Muscle of back (tissue), 11 donors: ENCODE data around the gene IAH1. TPM values are rescaled to one million over a fixed set of nuclear protein-coding genes. Genes with fewer than 3 reads are reported as not detected.
"Not testable (repeated sequence)": the region's sequence is repeated elsewhere in the genome, so short reads cannot be mapped to it uniquely, and the experiment has no call there.

Experiments
- DNase-seq, 3 donors: peaks; one replicate each; pipeline versions ENCODE4 v3.0.0 to v3.0.0-alpha.2; 2013
- polyA plus RNA-seq, 10 donors: library from polyadenylated mRNA; unstranded; fragments of 120-200 nt; gene quantifications; one replicate each; pipeline ENCODE4 v1.2.1, GENCODE V29; 2013; ENCODE audit not compliant: insufficient read length in 10 of 10

IAH1 gene
- polyA plus RNA-seq, 10 donors, result 44.7 to 60.9 (median 50.1) TPM

GRCh38 chr2:9471206-9471605 is 3.1 kb upstream of the IAH1 start:
- no peak for DNase-seq

GRCh38 chr2:9472511-9472910 is 1.8 kb upstream of the IAH1 start:
- no peak for DNase-seq

- peak in 1 of 3 donors; percentile 16 for DNase-seq
Measured at GRCh38 chr2:9473308-9473984, 905 bp upstream of the IAH1 start.

- DNase-seq, result peak in 2 of 3 donors; percentile 33 to 72
Measured at GRCh38 chr2:9473985-9474360, 378 bp upstream of the IAH1 start.

- no peak for DNase-seq
Measured at GRCh38 chr2:9477914-9478313, 3.6 kb downstream of the IAH1 start.

GRCh38 chr2:9478526-9478925 is 4.2 kb downstream of the IAH1 start:
- DNase-seq, result no peak

- no peak for DNase-seq
Measured at GRCh38 chr2:9480157-9480556, 5.8 kb downstream of the IAH1 start.

- no peak for DNase-seq
Measured at GRCh38 chr2:9483107-9483506, 8.8 kb downstream of the IAH1 start.

GRCh38 chr2:9484533-9484932 is 10.2 kb downstream of the IAH1 start:
- DNase-seq, result no peak

GRCh38 chr2:9488583-9489547 is 14.5 kb downstream of the IAH1 start:
- DNase-seq, result no peak

- DNase-seq, result no peak
Measured at GRCh38 chr2:9490789-9491188, 16.4 kb downstream of the IAH1 start.

- DNase-seq, result no peak
Measured at GRCh38 chr2:9492927-9493326, 18.6 kb downstream of the IAH1 start.

GRCh38 chr2:9493478-9493877 is 19.1 kb downstream of the IAH1 start:
- no peak for DNase-seq

- DNase-seq, result no peak
Measured at GRCh38 chr2:9494081-9494480, 19.7 kb downstream of the IAH1 start.

GRCh38 chr2:9497017-9497416 is 22.7 kb downstream of the IAH1 start:
- no peak for DNase-seq

- no peak for DNase-seq
Measured at GRCh38 chr2:9498210-9498609, 23.9 kb downstream of the IAH1 start.

- DNase-seq, result no peak
Measured at GRCh38 chr2:9508931-9509330, 34.6 kb downstream of the IAH1 start.

GRCh38 chr2:9513946-9514345 is 39.6 kb downstream of the IAH1 start:
- not testable (repeated sequence) for DNase-seq

- DNase-seq, result no peak
Measured at GRCh38 chr2:9517118-9517782, 42.9 kb downstream of the IAH1 start.

GRCh38 chr2:9518163-9518562 is 43.8 kb downstream of the IAH1 start:
- no peak for DNase-seq

- DNase-seq, result no peak
Measured at GRCh38 chr2:9518780-9519179, 44.4 kb downstream of the IAH1 start.

GRCh38 chr2:9519250-9519649 is 44.9 kb downstream of the IAH1 start:
- DNase-seq, result no peak

- no peak for DNase-seq
Measured at GRCh38 chr2:9524291-9524690, 49.9 kb downstream of the IAH1 start.
